K562 (cell line): ENCODE measurements around the gene SLC39A7. TPM values are rescaled to one million over a fixed set of nuclear protein-coding genes. Genes with fewer than 3 reads are reported as not detected.

Experiments
- ATAC-seq: fragments of 200-7000 bp; cut with Tn5 transposase; 3 replicates; pipeline ENCODE4 v1.9.1; 2020; ENCODE audit warnings: moderate library complexity
- BruUV-seq: library from RNA; stranded (reverse); fragments of 400-500 nt; replicated peaks from 2 replicates; lab custom pipeline; 2021; lab: Mats Ljungman, UMichigan
- CTCF ChIA-PET: fragments of 300-600 bp; formaldehyde crosslinking; extraction: SDS; loops from one replicate; lab custom pipeline; 2021; ENCODE audit warnings: low intra/inter-chr PET ratio; lab: Yijun Ruan, JAX
- POLR2A ChIA-PET: fragments of 300-600, 350-650 bp; sonication (Branson Sonifier 250); formaldehyde crosslinking; extraction: SDS; loops from one replicate; lab custom pipeline; 2021; ENCODE audit warnings: antibody characterized with exemption, inconsistent platforms; lab: Yijun Ruan, JAX
- DNase-seq, 4 experiments: peaks; one replicate each; pipeline versions ENCODE4 v3.0.0 to v3.0.0-alpha.2; 2011 to 2018; ENCODE audit warnings: low spot score in 3 of 4, mixed read lengths in 3 of 4; ENCODE audit errors: extremely low read depth in 1 of 4
- FAIRE-seq: peaks from 2 replicates; lab custom pipeline; 2011; peaks lifted over from hg19 to GRCh38; lab: Jason Lieb, UNC
- H2AFZ ChIP-seq: 2 replicates; pipeline ENCODE4 v1.6.0; 2011; ENCODE audit warnings: low read depth, low read length, control low read depth, inconsistent platforms
- H3K27ac ChIP-seq: fragments of 200-600 bp; 3 replicates; pipeline ENCODE4 v1.8.0; 2011; ENCODE audit warnings: low read depth, mild to moderate bottlenecking, control low read depth, inconsistent platforms, low read length, moderate library complexity, mixed read lengths; ENCODE audit errors: extremely low read depth
- H3K27me3 ChIP-seq, 2 experiments: fragments of 300-600 bp in 1 of 2; 2 replicates in 1 of 2; 3 replicates in 1 of 2; pipeline versions ENCODE4 v1.6.0 to v1.8.0; 2011; ENCODE audit warnings: inconsistent platforms in 2 of 2, low read length in 2 of 2, mild to moderate bottlenecking in 1 of 2, mixed read lengths in 1 of 2, moderate library complexity in 1 of 2; ENCODE audit not compliant: control insufficient read depth in 2 of 2, insufficient read depth in 2 of 2
- H3K36me3 ChIP-seq: fragments of 300-600 bp; 3 replicates; pipeline ENCODE4 v1.8.0; 2011; ENCODE audit warnings: mild to moderate bottlenecking, low read length, inconsistent platforms; ENCODE audit not compliant: control insufficient read depth, insufficient read depth
- H3K4me1 ChIP-seq, 2 experiments: fragments of 200-600 bp in 1 of 2; replicated peaks in 1 of 2; 2 replicates in 1 of 2; 3 replicates in 1 of 2; pipeline versions ENCODE4 v1.5.1 to v1.8.0; 2011; ENCODE audit warnings: inconsistent platforms in 2 of 2, low read length in 2 of 2, mild to moderate bottlenecking in 1 of 2, mixed read lengths in 1 of 2, moderate library complexity in 1 of 2; ENCODE audit not compliant: control insufficient read depth in 2 of 2, insufficient read depth in 2 of 2
- H3K4me2 ChIP-seq: 2 replicates; pipeline ENCODE4 v1.6.1; 2011; ENCODE audit warnings: low read length, control low read depth, inconsistent platforms, mixed read lengths; ENCODE audit not compliant: insufficient read depth
- H3K4me3 ChIP-seq: fragments of 200-600 bp; sonication (generic), shearing (Covaris generic); 2 replicates; pipeline ENCODE4 v1.5.1; 2016; ENCODE audit warnings: control low read depth, inconsistent platforms
- H3K79me2 ChIP-seq: fragments of 200-600 bp; 3 replicates; pipeline ENCODE4 v1.8.0; 2011; ENCODE audit warnings: low read length, inconsistent platforms; ENCODE audit not compliant: control insufficient read depth, insufficient read depth
- H3K9ac ChIP-seq, 2 experiments: 2 replicates each; pipeline versions ENCODE4 v1.6.0 to v1.6.1; 2011; ENCODE audit warnings: low read depth in 2 of 2, low read length in 2 of 2, control low read depth in 1 of 2, inconsistent platforms in 1 of 2, mild to moderate bottlenecking in 1 of 2, mixed read lengths in 1 of 2; ENCODE audit not compliant: insufficient read depth in 1 of 2
- H3K9me1 ChIP-seq: one replicate; pipeline ENCODE4 v1.6.0; 2011; ENCODE audit warnings: inconsistent platforms, mild to moderate bottlenecking, low read length, moderate library complexity; ENCODE audit not compliant: control insufficient read depth, insufficient read depth
- H3K9me3 ChIP-seq: replicated peaks from 2 replicates; pipeline ENCODE4 v1.5.1; 2011; ENCODE audit warnings: low read depth, low read length, inconsistent platforms; ENCODE audit not compliant: control insufficient read depth, insufficient read depth
- H4K20me1 ChIP-seq: replicated peaks from 2 replicates; pipeline ENCODE4 v1.6.1; 2011; ENCODE audit warnings: low read length, inconsistent platforms, mixed read lengths; ENCODE audit not compliant: control insufficient read depth, insufficient read depth
- CC2D1A ChIP-seq: fragments of 450-650 bp; IDR thresholded peaks from 2 replicates; pipeline ENCODE4 v1.6.1; 2017; ENCODE audit warnings: mild to moderate bottlenecking
- ELF1 ChIP-seq: fragments of 200-800 bp; sonication (Bioruptor generic); IDR thresholded peaks from 2 replicates; pipeline ENCODE4 v1.6.1; 2016; ENCODE audit warnings: missing genetic modification characterization, missing compliant biosample characterization
- NCOA4 ChIP-seq: fragments of 450-650 bp; IDR thresholded peaks from 2 replicates; pipeline ENCODE4 v1.6.1; 2018; ENCODE audit warnings: mild to moderate bottlenecking; ENCODE audit not compliant: partially characterized antibody
- TEAD4 ChIP-seq, 2 experiments: sonication (generic) in 1 of 2; formaldehyde crosslinking in 1 of 2; IDR thresholded peaks; 2 replicates each; pipeline versions ENCODE4 v1.6.1 to v1.8.0; 2012 to 2022; ENCODE audit warnings: borderline replicate concordance in 1 of 2, inconsistent platforms in 1 of 2, low read length in 1 of 2, mild to moderate bottlenecking in 1 of 2, missing genetic modification reagents in 1 of 2
- WGBS: fragments of 100-300 bp; shearing (Covaris generic); methylation state at CpG from one replicate; pipeline ENCODE4 v1.1.6; 2016; ENCODE audit warnings: low coverage, mixed read lengths; ENCODE audit not compliant: insufficient coverage; ENCODE audit errors: missing lambda C conversion rate; 5-methylcytosine and 5-hydroxymethylcytosine counted together
- in situ Hi-C: fragments of 300-500 bp; cut with MboI; formaldehyde crosslinking; loops from 4 replicates; pipeline ENCODE4 v1.15.0; 2018; ENCODE audit warnings: inconsistent platforms, mixed read lengths
- intact Hi-C: fragments of 100-400 bp; cut with micrococcal nuclease; formaldehyde crosslinking; loops from 2 replicates; pipeline ENCODE4 v1.14.2; 2022
- polyA plus RNA-seq, 8 experiments: library from polyadenylated mRNA; depleted of rRNA in 4 of 8; stranded (reverse) in 5 of 8; unstranded in 3 of 8; fragments of >200 nt; fragmentation: Nextera tagmentation in 2 of 8; fragmentation: Illumina TruSeq in 1 of 8; extraction: Ambion mirVana in 2 of 8; extraction: Trizol in 1 of 8; gene quantifications; 2 replicates each; pipeline versions ENCODE4 v1.2.1 to v1.2.3, GENCODE V29; 2011 to 2014; ENCODE audit warnings: inconsistent platforms in 1 of 8, missing spikeins in 1 of 8
- total RNA-seq, 7 experiments: library from RNA; depleted of rRNA in 6 of 7; stranded (reverse); fragments of >200 nt in 6 of 7; fragmentation: Illumina TruSeq in 2 of 7; extraction: Trizol in 2 of 7; gene quantifications; 2 replicates each; pipeline versions ENCODE4 v1.2.1 to v1.2.3, GENCODE V29; 2011 to 2021; ENCODE audit warnings: low replicate concordance in 1 of 7
- TF ChIP-seq, protein P1 (sequence below): IDR thresholded peaks from 2 replicates; pipeline ENCODE4 v1.6.1; 2011; ENCODE audit warnings: borderline replicate concordance, low read depth, mild to moderate bottlenecking, moderate library complexity, low read length; ENCODE audit not compliant: insufficient read depth, poor library complexity, severe bottlenecking
- TF ChIP-seq, protein P2 (sequence below): fragments of 250-450 bp; sonication (Bioruptor Pico); IDR thresholded peaks from 2 replicates; pipeline ENCODE4 v1.4.0; 2020; ENCODE audit warnings: borderline replicate concordance
- TF ChIP-seq, protein P3 (sequence below): fragments of 450-650 bp; IDR thresholded peaks from 2 replicates; pipeline ENCODE4 v1.6.1; 2014; ENCODE audit warnings: low read depth, mild to moderate bottlenecking, moderate library complexity, borderline replicate concordance

Gene SLC39A7
- total and polyA plus RNA-seq, 9 of the 15 experiments (the other 6 are each of a cell fraction or from before 2014, with no cell fraction given), result 21.7 to 169 (median 121) TPM

DNA sequence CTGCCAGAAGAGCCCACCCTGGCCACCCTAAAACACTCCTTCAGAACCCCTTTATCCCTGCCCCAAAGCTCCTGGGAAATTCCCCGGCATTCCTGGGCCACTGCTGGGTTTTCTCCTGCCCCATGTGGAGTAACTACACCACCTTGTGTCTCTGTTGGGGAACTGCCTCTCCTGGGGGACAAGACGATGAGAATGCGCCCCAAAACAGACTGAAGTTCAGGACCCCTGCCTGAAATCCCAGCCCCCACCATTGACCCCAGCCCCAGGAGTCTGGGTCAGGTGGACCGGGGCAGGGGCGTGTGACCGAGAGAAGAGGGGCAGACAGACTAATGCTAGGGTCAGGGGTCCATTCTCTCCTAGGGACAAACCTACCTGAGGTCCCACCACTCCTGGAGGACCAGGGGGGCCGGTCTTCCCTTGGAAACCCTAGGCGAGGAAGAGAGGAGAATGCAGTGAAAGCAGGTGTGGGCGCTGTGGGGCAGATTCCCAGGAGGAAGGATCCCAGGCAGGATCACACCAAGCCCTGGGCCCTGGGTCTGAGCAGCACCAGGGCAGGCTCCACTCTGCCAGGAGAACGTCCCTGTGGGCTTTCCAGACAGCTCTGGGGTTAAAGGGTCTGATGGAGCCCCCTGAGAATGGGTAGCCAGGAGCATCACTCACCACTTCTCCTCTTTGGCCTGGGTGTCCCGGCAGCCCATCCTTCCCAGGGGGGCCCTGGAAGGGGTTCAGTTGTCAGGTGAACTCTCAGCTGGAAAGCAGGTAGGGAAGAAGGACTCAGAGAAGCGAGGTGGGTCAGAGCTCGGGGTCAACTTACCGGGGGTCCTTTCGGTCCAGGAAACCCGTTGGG is 27.8 kb upstream of the SLC39A7 start:
- in situ Hi-C loops, result no loop called here
- peak; percentile 88 for FAIRE-seq
- H3K4me2 ChIP-seq, result no peak overlapping the region
- TF ChIP-seq CC2D1A (0 out of 2 replicates have a peak, but pooled peaks have one; percentile 40), ELF1 (tag) (no peak), TEAD4 (IDR thresholded peaks at IDR 0.05; ENCODE audit: low read length) (0 out of 2 replicates have a peak, but pooled peaks have one; percentile 27), TEAD4 (CRISPR knock-in tag; IDR thresholded peaks at IDR 0.05; ENCODE audit: borderline replicate concordance) (no peak), NCOA4 (no peak)
- TF ChIP-seq, protein P1, sequence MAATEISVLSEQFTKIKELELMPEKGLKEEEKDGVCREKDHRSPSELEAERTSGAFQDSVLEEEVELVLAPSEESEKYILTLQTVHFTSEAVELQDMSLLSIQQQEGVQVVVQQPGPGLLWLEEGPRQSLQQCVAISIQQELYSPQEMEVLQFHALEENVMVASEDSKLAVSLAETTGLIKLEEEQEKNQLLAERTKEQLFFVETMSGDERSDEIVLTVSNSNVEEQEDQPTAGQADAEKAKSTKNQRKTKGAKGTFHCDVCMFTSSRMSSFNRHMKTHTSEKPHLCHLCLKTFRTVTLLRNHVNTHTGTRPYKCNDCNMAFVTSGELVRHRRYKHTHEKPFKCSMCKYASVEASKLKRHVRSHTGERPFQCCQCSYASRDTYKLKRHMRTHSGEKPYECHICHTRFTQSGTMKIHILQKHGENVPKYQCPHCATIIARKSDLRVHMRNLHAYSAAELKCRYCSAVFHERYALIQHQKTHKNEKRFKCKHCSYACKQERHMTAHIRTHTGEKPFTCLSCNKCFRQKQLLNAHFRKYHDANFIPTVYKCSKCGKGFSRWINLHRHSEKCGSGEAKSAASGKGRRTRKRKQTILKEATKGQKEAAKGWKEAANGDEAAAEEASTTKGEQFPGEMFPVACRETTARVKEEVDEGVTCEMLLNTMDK, result peak; percentile 30
- TF ChIP-seq, protein P2, sequence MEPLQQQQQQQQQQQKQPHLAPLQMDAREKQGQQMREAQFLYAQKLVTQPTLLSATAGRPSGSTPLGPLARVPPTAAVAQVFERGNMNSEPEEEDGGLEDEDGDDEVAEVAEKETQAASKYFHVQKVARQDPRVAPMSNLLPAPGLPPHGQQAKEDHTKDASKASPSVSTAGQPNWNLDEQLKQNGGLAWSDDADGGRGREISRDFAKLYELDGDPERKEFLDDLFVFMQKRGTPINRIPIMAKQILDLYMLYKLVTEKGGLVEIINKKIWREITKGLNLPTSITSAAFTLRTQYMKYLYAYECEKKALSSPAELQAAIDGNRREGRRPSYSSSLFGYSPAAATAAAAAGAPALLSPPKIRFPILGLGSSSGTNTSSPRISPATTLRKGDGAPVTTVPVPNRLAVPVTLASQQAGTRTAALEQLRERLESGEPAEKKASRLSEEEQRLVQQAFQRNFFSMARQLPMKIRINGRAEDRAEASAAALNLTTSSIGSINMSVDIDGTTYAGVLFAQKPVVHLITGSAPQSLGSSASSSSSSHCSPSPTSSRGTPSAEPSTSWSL (CRISPR knock-in tag), result no peak
- TF ChIP-seq, protein P3, sequence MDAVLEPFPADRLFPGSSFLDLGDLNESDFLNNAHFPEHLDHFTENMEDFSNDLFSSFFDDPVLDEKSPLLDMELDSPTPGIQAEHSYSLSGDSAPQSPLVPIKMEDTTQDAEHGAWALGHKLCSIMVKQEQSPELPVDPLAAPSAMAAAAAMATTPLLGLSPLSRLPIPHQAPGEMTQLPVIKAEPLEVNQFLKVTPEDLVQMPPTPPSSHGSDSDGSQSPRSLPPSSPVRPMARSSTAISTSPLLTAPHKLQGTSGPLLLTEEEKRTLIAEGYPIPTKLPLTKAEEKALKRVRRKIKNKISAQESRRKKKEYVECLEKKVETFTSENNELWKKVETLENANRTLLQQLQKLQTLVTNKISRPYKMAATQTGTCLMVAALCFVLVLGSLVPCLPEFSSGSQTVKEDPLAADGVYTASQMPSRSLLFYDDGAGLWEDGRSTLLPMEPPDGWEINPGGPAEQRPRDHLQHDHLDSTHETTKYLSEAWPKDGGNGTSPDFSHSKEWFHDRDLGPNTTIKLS, result no peak

More for the DNA sequence above, 27.8 kb upstream of the SLC39A7 start:
- ATAC-seq (peak; percentile 48), DNase-seq (peak; percentile 53 to 78 (median 72))
- ChIA-PET POLR2A (interaction anchor here (0.6 to 2.7 kb wide), 6 partner anchors 9 to 201 kb away, joined by 3 to 11 read pairs (median 4); partner anchors contain the start of genes RPS18 and VPS52), CTCF (interaction anchor here (0.5 to 2.7 kb wide), 7 partner anchors 11 to 172 kb away, joined by 4 to 20 read pairs (median 6); no protein-coding TSS in a partner anchor)
- peaks cover 4% of the 10 kb centered on the region; the same call in 1 of the 2 replicates for H4K20me1 ChIP-seq
- no peaks in the 10 kb centered on the region for H3K79me2 ChIP-seq
- no peaks in the 10 kb centered on the region for H3K9me1 ChIP-seq
- no peak overlapping the region for H2AFZ ChIP-seq
- intact Hi-C loops, result no loop called here
- H3K27me3 ChIP-seq, result peaks cover 3 to 18% of the 10 kb centered on the region in 2 experiments; a peak in 4 of 5 replicates
- 1% methylated on average over 16 of the region's 16 CpGs for WGBS
- H3K9me3 ChIP-seq, result no peaks in the 10 kb centered on the region
- H3K9ac ChIP-seq, result 0 out of 4 replicates have a peak overlapping the region, but pooled peaks of 1 of the 2 experiments have one; percentile 6
- no peak overlapping the region for H3K4me3 ChIP-seq
- no peaks in the 10 kb centered on the region for H3K36me3 ChIP-seq
- no TSS peak for BruUV-seq
- H3K27ac ChIP-seq, result no peak overlapping the region
- no peaks in the 10 kb centered on the region for H3K4me1 ChIP-seq
